Astrocyte (in vitro differentiated cells and primary cell): ENCODE measurements around the gene RANGAP1. TPM values are rescaled to one million over a fixed set of nuclear protein-coding genes. Genes with fewer than 3 reads are reported as not detected.

Experiments used
- DNase-seq: peaks from one replicate; pipeline ENCODE4 v3.0.0-alpha.2; 2010; ENCODE audit warnings: low read depth
- FAIRE-seq: peaks from 2 replicates; lab custom pipeline; 2011; peaks lifted over from hg19 to GRCh38; lab: Jason Lieb, UNC
- H2AFZ ChIP-seq: 2 replicates; pipeline ENCODE4 v1.6.0; 2012; ENCODE audit warnings: low read depth, low read length, inconsistent platforms
- H3K27ac ChIP-seq: 2 replicates; pipeline ENCODE4 v1.5.1; 2011; ENCODE audit warnings: low read depth, low read length, inconsistent platforms
- H3K27me3 ChIP-seq: 2 replicates; pipeline ENCODE4 v1.6.0; 2011; ENCODE audit warnings: low read length, inconsistent platforms; ENCODE audit not compliant: insufficient read depth
- H3K36me3 ChIP-seq: 2 replicates; pipeline ENCODE4 v1.5.1; 2011; ENCODE audit warnings: low read length, inconsistent platforms; ENCODE audit not compliant: insufficient read depth
- H3K4me1 ChIP-seq: 2 replicates; pipeline ENCODE4 v1.5.1; 2011; ENCODE audit warnings: low read length, inconsistent platforms; ENCODE audit not compliant: insufficient read depth
- H3K4me2 ChIP-seq: 2 replicates; pipeline ENCODE4 v1.6.0; 2012; ENCODE audit warnings: low read length, inconsistent platforms
- H3K4me3 ChIP-seq: 2 replicates; pipeline ENCODE4 v1.5.1; 2011; ENCODE audit warnings: low read depth, mild to moderate bottlenecking, low read length, inconsistent platforms; ENCODE audit not compliant: insufficient read depth
- H3K79me2 ChIP-seq: 2 replicates; pipeline ENCODE4 v1.6.0; 2012; ENCODE audit warnings: mild to moderate bottlenecking, low read length, inconsistent platforms; ENCODE audit not compliant: insufficient read depth
- H3K9ac ChIP-seq: 2 replicates; pipeline ENCODE4 v1.6.0; 2012; ENCODE audit warnings: mild to moderate bottlenecking, low read length, inconsistent platforms
- H3K9me3 ChIP-seq: 2 replicates; pipeline ENCODE4 v1.5.1; 2012; ENCODE audit warnings: low read depth, mild to moderate bottlenecking, low read length, inconsistent platforms; ENCODE audit not compliant: insufficient read depth
- H4K20me1 ChIP-seq: 2 replicates; pipeline ENCODE4 v1.6.0; 2012; ENCODE audit warnings: low read length, inconsistent platforms; ENCODE audit not compliant: insufficient read depth
- H3K27ac Mint-ChIP-seq: one replicate; pipeline ENCODE4 v1.8.0; 2021; ENCODE audit warnings: mild to moderate bottlenecking, mixed read lengths; ENCODE audit not compliant: unreplicated experiment
- H3K27me3 Mint-ChIP-seq: one replicate; pipeline ENCODE4 v1.8.0; 2021; ENCODE audit warnings: low read depth, mixed read lengths; ENCODE audit not compliant: unreplicated experiment
- H3K36me3 Mint-ChIP-seq: one replicate; pipeline ENCODE4 v1.8.0; 2021; ENCODE audit warnings: low read depth, mixed read lengths; ENCODE audit not compliant: unreplicated experiment
- H3K4me1 Mint-ChIP-seq: one replicate; pipeline ENCODE4 v1.8.0; 2021; ENCODE audit warnings: low read depth, mixed read lengths; ENCODE audit not compliant: unreplicated experiment
- H3K4me3 Mint-ChIP-seq: one replicate; pipeline ENCODE4 v1.8.0; 2021; ENCODE audit warnings: mild to moderate bottlenecking, moderate library complexity, mixed read lengths; ENCODE audit not compliant: unreplicated experiment
- H3K9me3 Mint-ChIP-seq: one replicate; pipeline ENCODE4 v1.8.0; 2021; ENCODE audit warnings: mild to moderate bottlenecking, mixed read lengths; ENCODE audit not compliant: unreplicated experiment
- EZH2 ChIP-seq: IDR thresholded peaks from 2 replicates; pipeline ENCODE4 v1.6.1; 2012; ENCODE audit warnings: mild to moderate bottlenecking, low read length, inconsistent platforms; ENCODE audit not compliant: insufficient read depth
- total RNA-seq: library from RNA; stranded (reverse); gene quantifications from 2 replicates; pipeline ENCODE4 v1.2.1, GENCODE V29; 2021
- TF ChIP-seq, protein P1 (sequence below): IDR thresholded peaks from 2 replicates; pipeline ENCODE4 v1.5.1; 2011; ENCODE audit warnings: low read depth, mild to moderate bottlenecking, inconsistent platforms, low read length, moderate library complexity; ENCODE audit not compliant: insufficient read depth

The RANGAP1 gene
- total RNA-seq, 1 donor from 2014 or later = 77.8 TPM

DNA sequence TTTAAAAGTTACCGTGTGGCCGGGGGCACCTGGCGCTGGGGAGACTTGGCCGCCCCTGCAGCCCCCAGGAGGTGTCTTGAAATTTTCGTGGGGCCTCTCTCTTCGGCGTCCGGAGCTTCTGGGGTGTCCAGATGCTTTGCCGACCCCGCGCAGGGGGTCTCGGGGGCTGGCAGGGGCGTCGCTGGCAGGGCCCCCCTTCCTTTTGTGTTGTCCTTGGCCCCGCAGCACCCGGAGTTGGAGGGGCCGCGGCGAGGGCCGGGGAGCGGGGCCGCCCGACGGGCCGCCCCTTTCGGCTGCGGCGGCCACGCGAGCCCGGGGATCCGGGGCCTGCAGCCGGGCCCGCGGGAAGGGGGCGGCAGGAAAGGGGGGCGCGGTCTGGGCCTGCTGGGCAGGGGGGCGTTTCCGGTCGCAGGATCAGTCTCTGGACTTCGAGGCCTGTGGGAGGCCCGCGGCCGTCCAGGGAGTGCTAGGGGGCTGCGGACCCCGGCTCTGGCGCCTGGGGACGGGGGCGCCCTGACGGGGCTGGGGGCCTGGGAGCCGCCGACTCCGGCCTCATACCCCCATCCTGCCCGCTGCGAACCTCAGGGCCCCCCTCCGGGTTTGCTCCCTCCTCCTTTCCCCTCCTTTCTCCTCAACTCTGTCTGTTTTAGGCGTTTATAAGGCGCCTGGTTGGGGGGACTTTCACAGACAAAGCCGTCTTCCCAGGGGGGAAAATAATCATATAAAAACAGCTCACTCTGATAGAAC lies 16.2 kb upstream of the RANGAP1 start:
- Histone ChIP-seq H3K4me3 (peak overlapping the region; percentile 86), H3K4me1 (peaks cover 22% of the 10 kb centered on the region), H3K4me2 (peak overlapping the region; percentile 87), H3K79me2 (peaks cover 65% of the 10 kb centered on the region), H3K9me3 (no peaks in the 10 kb centered on the region), H3K9ac (peak overlapping the region; percentile 97), H3K36me3 (no peaks in the 10 kb centered on the region), H4K20me1 (peaks cover 28% of the 10 kb centered on the region), H3K27me3 (no peaks in the 10 kb centered on the region), H2AFZ (peak overlapping the region; percentile 52), H3K27ac (peak overlapping the region; percentile 70)
- H3K4me1 Mint-ChIP-seq = peaks cover 21% of the 10 kb centered on the region
- H3K36me3 Mint-ChIP-seq = peaks cover 6% of the 10 kb centered on the region
- H3K27ac Mint-ChIP-seq = peak overlapping the region; percentile 87
- no peaks in the 10 kb centered on the region for H3K9me3 Mint-ChIP-seq
- DNase-seq (no peak), FAIRE-seq (no peak)
- H3K27me3 Mint-ChIP-seq = no peaks in the 10 kb centered on the region
- peak overlapping the region; percentile 89 for H3K4me3 Mint-ChIP-seq
- TF ChIP-seq, protein P1, sequence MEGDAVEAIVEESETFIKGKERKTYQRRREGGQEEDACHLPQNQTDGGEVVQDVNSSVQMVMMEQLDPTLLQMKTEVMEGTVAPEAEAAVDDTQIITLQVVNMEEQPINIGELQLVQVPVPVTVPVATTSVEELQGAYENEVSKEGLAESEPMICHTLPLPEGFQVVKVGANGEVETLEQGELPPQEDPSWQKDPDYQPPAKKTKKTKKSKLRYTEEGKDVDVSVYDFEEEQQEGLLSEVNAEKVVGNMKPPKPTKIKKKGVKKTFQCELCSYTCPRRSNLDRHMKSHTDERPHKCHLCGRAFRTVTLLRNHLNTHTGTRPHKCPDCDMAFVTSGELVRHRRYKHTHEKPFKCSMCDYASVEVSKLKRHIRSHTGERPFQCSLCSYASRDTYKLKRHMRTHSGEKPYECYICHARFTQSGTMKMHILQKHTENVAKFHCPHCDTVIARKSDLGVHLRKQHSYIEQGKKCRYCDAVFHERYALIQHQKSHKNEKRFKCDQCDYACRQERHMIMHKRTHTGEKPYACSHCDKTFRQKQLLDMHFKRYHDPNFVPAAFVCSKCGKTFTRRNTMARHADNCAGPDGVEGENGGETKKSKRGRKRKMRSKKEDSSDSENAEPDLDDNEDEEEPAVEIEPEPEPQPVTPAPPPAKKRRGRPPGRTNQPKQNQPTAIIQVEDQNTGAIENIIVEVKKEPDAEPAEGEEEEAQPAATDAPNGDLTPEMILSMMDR = no peak
- TF ChIP-seq EZH2 = no peak

DNA sequence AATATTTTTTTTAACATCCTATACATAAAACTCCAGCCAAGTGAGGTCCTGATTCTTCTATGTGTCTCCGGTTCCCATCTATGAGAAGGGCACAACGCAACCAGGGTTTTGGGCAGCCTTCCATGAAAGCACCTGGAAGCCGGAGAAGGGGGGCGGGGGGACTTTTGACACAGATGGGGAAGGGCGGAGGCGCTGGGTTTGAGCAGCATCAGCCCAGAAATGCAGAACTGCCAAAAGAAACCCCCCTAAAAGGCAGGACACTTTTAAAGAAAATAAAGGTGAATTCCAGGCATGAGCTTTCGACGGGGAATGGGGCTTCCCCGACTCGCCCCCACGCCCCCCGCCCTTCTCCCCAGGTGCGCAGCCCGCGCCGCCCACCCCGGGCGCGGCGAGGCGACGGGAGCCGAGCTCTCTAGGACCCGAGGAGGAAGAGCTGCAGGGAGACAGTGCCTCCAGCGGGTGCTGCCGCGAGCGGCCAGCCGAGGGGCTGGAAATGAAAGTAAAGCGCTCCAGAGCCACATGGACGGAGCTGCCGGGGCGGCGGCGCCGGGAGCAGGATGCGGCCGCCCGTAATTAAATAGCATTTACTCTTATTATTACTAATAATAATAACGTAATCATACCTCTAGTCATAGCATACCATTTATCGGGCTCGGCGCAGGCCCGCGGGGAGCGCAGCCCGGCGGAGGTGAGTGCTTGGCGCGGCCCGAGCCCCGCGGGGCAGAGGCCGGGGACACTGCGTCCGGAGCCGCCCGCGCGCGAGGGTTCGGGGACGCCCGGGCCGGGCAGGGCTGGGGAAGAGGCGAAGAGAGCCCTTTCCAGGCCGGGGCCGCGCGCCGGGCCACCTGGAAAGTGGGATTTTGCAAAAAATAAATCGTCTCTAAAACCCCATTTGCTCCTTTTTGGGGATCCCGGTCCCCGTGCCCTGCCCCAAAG lies 15.4 kb upstream of the RANGAP1 start, which contains the start of gene ZC3H7B:
ZC3H7B (plus strand) TSS at position 441 of the 936 bp plus-strand sequence. CDS start 19,136 bp downstream, outside the sequence.
- no peaks in the 10 kb centered on the region for H3K36me3 ChIP-seq
- peak within 1 kb of the TSS; percentile 97 for H3K9ac ChIP-seq
- H3K4me2 ChIP-seq = peak within 1 kb of the TSS; percentile 87
- no peak for FAIRE-seq
- Mint-ChIP-seq H3K27ac (peak within 1 kb of the TSS; percentile 69), H3K27me3 (no peaks in the 10 kb centered on the region), H3K9me3 (no peaks in the 10 kb centered on the region), H3K4me1 (peaks cover 21% of the 10 kb centered on the region), H3K36me3 (peaks cover 4% of the 10 kb centered on the region), H3K4me3 (peak within 1 kb of the TSS; percentile 85)
- peak within 1 kb of the TSS; percentile 86 for H3K4me3 ChIP-seq
- H3K4me1 ChIP-seq = peaks cover 22% of the 10 kb centered on the region
- peak within 1 kb of the TSS; percentile 70 for H3K27ac ChIP-seq
- no peaks in the 10 kb centered on the region for H3K9me3 ChIP-seq
- DNase-seq = peak; percentile 58
- peaks cover 22% of the 10 kb centered on the region for H4K20me1 ChIP-seq
- H3K27me3 ChIP-seq = no peaks in the 10 kb centered on the region
- peak within 1 kb of the TSS; percentile 52 for H2AFZ ChIP-seq
- peaks cover 58% of the 10 kb centered on the region for H3K79me2 ChIP-seq
- TF ChIP-seq, protein P1 = peak; percentile 22
- no peak for TF ChIP-seq EZH2
